HG03342 (cell line): Measurements from ENCODE around the gene SSX1.
"Not testable (repeated sequence)": the region's sequence is repeated elsewhere in the genome, so short reads cannot be mapped to it uniquely, and the experiment has no call there.

Experiments
- ATAC-seq: cut with Tn5 transposase; IDR thresholded peaks from one replicate; pipeline ENCODE4 v1.9.1; 2021; ENCODE audit warnings: mild to moderate bottlenecking, moderate library complexity; ENCODE audit not compliant: unreplicated experiment

SSX1 gene, protein sequence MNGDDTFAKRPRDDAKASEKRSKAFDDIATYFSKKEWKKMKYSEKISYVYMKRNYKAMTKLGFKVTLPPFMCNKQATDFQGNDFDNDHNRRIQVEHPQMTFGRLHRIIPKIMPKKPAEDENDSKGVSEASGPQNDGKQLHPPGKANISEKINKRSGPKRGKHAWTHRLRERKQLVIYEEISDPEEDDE

DNA sequence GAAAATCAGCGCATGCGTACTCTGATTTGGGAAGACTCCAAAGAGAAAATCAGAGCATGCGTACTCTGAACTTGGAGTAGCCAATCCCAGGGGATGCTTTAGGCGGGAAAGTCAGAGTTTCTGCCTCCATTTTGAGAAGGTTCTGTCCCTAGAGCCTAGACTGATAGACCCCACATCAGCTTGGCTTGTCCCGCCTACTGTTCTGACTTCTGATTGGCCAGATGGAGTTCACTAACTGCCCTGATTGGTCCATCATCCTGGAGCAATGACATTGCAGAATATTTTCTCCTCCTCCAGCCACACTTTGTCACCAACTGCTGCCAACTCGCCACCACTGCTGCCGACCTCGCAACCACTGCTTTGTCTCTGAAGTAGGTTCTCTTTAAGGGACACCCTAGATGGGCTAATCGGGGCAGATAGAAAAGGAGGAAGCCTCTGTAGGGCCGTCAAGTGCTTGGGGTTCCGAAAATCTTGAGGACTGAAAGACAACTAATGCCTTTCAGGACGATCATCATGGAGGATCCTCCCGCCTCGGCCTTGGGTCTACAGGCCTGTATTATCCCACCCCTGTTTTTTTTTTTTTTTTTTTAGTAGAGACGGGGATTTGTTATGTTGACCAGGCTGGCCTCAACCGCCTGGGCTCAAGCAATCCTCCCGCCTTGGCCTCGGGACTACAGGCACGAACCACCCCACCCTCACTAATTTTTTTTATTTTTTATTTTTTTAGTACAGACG lies at the start of gene SSX1:
Gene SSX1, plus strand, starts transcription at position 331 of the 735 bp plus-strand sequence. CDS start 1,850 bp downstream, outside the sequence.
- ATAC-seq = not testable (repeated sequence)

DNA sequence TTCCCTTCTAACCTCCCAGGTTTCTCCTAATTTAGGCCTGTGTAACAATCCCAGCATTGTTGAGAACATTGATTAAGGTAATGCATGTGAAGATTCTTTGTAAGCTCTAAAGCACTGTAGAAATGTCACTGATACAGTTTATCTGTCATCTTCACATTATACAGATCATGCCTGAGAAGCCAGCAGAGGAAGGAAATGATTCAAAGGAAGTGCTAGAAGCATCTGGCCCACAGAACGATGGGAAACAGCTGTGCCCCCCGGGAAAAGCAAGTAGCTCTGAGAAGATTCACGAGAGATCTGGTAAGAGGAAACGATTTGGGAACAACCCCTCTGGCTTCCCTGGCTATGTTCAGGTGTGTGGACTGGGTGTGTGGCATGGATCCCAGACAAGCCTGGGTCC lies 40.9 kb upstream of the SSX1 start:
- not testable (repeated sequence) for ATAC-seq

DNA sequence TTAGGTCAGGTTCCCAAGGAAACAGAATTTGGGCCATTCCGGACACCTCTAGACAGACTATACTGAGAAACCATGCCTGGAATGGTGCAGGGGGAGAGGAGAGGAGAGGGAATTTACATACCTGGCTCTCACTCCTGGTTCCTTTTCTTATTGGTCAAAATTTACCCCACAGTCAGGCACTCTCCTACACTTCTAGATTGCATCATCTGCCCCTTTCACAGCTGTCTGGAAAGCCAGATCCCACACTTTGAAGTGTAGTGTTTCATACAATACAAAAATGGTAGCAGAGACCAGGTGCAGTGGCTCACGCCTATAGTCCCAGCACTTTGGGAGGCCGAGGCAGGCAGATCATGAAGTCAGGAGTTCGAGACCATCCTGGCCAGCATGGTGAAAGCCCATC lies 31.0 kb upstream of the SSX1 start:
- ATAC-seq = not testable (repeated sequence)

DNA sequence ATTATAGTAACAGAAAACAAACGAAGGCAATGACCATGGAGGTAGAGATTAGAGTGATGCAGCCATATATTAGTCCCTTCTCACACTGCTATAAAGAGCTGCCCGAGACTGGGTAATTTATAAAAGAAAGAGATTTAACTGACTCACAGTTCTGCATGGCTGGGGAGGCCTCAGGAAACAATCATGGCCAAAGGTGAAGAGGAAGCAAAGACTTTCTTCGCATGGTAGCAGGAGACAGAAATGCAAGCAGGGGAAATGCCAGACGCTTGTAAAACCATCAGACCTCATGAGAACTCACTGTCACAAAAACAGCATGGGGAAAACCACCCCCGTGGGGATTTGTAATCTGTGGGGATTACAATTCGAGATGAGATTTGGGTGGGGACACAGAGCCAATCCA lies 2.2 kb upstream of the SSX1 start:
- ATAC-seq = not testable (repeated sequence)

DNA sequence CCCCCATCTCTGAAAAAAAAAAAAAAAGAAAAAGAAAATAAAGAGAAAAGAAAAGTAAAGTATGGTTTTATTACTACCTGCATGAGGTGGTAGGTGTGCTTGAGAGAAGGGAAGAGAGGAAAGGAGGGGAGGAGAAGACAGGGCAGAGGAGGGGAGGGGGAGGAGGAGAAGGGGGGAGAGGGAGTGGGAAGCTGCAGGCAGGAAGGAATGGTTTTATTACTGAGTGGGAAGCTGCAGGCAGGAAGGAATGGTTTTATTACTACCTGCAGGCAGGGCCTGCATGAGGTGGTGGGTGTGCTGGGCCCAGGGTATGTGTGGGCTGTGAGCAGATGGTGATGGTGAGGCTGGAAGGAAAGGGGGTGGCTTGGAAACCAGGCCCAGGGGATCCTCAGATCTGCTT lies 19.2 kb downstream of the SSX1 start:
- not testable (repeated sequence) for ATAC-seq

DNA sequence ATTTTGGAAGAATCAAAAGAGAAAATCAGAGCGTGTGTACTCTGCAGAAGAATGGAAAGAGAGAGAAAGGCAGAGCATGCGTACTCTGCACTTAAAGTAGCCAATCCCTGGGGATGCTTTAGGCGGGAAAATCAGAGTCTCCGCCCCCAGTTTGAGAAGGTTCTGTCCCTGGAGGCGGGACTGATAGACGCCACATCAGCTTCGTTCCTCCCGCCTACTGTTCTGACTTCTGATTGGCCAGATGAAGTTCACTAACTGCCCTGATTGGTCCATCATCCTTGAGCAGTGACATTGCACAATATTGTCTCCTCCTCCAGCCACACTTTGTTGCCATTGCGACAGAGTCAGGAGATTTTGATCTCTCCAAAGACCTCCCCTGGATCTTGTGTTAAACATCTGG lies 23.8 kb downstream of the SSX1 start:
- ATAC-seq = no peak

DNA sequence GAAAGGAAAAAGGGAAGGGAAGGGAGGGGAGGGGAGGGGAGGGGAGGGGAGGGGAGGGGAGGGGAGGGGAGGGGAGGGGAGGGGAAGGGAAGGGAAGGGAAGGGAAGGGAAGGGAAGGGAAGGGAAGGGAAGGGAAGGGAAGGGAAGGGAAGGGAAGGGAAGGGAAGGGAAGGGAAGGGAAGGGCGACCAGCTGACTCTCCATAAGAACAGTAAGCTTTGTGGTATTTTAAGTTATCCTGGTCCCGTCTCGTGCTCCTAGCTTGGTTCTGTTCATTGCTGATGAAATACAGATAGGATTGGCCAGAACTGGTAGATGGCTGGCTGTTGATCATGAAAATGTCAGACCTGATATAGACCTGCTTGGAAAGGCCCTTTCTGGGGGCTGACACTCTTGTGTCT lies 25.5 kb downstream of the SSX1 start:
- ATAC-seq = not testable (repeated sequence)

DNA sequence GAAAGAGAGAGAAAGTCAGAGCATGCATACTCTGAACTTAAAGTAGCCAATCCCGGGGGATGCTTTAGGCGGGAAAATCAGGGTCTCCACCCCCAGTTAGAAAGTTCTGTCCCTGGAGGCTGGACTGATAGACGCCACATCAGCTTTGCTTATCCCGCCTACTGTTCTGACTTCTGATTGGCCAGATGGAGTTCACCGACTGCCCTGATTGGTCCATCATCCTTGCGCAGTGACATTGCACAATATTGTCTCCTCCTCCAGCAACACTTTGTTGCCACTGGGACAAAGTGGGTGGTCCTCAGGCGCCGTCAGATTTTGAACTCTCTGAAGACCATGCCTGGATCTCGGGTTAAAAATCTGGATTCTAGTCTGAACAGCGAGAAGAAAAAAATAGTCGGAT lies 51.0 kb downstream of the SSX1 start:
- ATAC-seq = no peak

DNA sequence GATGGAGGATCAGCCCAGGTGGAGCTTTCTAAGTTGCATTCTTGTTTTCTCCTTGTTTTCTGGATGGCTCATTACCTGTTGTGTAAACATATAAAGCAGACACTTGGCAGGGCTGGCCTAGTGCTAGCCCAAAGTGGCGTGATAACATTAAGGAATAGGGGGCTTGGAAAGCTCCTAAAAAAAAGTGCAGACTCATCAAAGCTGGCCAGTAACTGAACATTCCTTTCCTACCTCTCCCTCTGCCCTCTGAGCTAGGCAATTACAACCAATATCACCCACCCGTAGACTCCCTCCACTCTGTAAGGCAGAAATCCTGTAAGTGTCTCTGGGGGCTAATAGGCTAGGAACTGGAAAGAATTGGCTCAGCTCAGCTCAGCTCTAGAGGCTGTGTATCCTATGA lies 58.8 kb downstream of the SSX1 start:
- not testable (repeated sequence) for ATAC-seq
